EL (cell line): Measurements from ENCODE around the gene APLP1.
"Not testable (repeated sequence)": the region's sequence is repeated elsewhere in the genome, so short reads cannot be mapped to it uniquely, and the experiment has no call there.

Experiments used
- DNase-seq: peaks from one replicate; pipeline ENCODE4 v3.0.0-alpha.2; 2016

The APLP1 gene

DNA sequence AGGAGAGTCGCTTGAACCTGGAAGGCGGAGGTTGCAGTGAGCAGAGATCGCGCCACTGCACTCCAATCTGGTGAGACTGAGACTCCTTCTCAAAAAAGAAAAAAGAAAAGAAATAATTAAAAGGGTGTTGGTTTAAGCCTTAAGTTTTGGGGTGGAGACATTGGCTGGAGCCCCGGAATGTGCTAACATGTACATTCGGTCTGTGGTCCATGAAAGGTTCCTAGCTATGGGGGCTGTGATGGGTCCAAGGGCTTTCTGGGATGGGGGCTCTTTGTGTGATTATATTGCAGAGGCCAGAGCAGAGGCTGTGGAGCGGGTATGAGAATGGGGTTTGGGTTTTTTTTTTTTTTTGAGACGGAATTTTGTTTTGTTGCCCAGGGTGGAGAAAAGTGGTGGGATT, 17.5 kb downstream of the APLP1 start:
- DNase-seq = no peak

DNA sequence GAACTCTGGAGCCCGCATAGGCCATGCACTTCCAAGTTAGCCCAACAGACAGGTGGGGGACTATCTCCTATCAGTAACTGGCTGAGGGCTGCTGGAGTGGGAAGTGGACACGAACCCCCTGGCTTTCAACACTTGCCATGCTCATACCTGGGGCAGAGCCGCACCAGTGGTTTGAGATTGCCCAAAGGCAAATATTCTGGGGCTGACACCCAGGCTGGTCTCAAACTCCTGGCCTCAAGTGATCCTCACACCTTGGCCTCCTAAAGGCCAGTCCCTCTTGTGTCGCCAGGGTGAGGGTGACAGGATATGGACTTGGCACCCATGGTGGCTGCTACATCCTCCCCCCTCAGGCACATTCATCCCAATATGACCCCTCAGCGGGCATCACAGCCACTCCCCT, 18.8 kb downstream of the APLP1 start:
- no peak for DNase-seq

DNA sequence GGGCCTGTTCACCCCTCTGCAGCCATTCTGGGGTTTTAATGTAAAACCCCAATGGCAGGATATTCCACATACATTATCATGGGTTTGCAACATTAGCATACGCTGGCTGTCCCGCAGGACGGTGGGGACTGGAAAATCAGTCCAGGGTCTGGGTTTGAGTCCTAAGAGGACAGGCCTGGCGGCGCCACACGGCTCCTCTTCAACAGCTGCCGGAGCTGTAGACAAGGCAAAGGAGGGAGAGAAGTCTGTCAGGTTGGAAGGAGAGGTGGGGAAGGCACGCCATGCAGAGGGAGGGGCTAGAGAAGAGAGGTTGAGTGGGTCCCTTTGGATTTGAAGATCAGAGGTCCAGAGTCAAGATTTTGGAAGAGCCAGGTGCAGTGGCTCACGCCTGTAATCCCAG, 20.0 kb downstream of the APLP1 start:
- DNase-seq = no peak

GRCh38 chr19:35889370-35890112, 21.2 kb downstream of the APLP1 start:
- no peak for DNase-seq

DNA sequence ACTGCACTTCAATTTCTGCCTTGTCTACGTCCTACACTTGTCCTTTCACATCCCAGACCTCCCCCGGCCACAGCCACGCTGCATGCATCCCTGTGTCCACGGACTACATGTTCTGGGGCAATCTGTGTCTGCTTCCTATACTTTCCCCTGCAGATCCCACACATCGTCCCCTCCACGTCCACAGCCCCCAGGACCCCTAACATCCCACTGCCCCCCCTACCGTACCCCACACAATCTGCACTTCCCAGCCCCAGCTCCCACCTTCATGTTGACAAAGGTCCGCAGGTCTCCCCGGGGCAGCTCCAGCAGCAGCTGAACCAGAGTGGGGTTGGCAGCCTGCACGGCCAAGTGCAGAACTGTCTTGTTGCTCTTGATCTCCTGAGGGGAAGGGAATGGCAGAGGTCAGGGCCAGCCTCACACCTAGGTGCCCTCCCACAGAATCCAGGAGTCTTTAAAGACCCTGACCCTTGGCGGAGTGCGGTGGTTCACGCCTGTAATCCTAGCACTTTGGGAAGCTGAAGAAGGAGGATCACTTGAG, 21.8 kb downstream of the APLP1 start:
- no peak for DNase-seq

GRCh38 chr19:35891819-35892218, 23.4 kb downstream of the APLP1 start:
- not testable (repeated sequence) for DNase-seq

GRCh38 chr19:35894342-35894741, 26.0 kb downstream of the APLP1 start:
- DNase-seq = no peak

- no peak for DNase-seq
Measured at GRCh38 chr19:35895911-35896642, 27.7 kb downstream of the APLP1 start.

DNA sequence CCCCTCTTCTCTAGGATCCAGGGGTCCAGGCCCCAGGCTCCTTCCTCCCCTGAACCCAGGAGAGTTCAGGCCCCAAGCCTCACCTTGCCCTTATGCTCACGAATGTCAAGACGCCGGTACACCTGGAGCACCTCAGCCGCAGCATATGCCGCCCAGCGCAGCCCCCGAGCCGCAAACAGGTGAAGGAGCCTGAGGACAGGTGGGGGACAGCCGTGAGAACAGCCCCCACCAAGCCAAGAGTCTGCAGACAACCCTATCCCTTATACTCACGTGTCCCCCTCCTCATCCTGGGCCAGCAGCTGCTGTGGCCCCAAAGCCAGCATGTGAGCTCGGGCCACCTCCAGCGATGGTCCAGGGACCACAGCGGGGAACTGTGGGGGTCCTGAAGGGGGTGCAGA, 28.3 kb downstream of the APLP1 start:
- DNase-seq = no peak

- DNase-seq = no peak
Measured at GRCh38 chr19:35897706-35898451, 29.5 kb downstream of the APLP1 start.

DNA sequence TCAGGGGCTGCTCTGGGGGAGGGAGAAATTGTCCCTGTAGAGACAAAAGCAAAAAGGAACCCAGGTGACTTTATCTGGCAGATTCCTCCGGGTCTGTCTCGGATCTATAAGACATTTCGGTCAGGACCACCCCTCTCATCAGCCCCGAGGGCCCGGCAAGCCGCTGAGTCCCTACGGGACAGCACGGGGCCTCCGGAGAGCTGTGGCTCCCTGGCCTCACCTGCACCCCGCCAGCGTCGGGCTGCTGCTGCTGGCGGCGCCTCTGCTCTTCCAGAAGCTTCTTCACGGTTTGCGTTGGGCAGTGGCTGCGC, 30.1 kb downstream of the APLP1 start:
- DNase-seq = no peak

DNA sequence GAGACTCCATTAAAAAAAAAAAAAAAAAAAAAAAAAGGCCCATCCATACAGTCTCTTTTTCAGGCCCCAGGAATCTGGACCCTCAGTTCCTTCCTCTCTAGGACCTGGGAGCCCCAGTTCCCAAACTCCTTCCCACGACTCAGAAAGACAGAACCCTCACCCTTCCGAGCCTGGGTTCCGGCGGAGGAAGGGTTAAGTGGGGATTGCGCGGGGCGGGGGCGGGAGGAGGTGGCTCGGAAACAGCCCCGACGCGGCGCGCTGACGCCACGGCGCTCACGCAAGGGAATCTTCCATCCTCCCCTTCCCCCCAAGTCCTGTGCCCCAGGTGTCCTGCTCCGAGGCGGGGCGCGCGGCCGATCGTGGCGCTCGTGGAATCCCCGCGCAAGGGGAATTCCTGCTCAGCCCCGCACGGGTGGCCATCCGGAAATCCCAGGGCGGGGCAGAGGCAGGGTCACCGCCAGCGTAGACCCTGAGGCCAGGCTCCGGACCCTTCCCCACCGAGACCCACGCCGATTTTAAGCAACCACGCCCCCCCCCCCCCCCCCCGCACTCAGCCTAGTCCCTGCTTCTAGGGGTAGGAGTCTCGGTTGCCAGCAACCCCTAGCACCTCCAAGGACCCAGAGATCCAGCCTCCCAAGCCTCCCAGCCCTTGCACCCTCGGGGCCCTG, 31.3 kb downstream of the APLP1 start:
- peak; percentile 83 for DNase-seq

GRCh38 chr19:35901055-35901644, 32.8 kb downstream of the APLP1 start:
- peak; percentile 83 for DNase-seq

GRCh38 chr19:35901854-35902661, 33.7 kb downstream of the APLP1 start, which contains the start of gene HCST:
Gene HCST, plus strand, starts transcription at chr19:35902529. Its CDS starts 65 bp downstream, at chr19:35902594.
- peak; percentile 59 for DNase-seq

- no peak for DNase-seq
Measured at GRCh38 chr19:35902870-35903475, 34.6 kb downstream of the APLP1 start.

- peak; percentile 88 for DNase-seq
Measured at GRCh38 chr19:35903550-35904179, 35.3 kb downstream of the APLP1 start.

GRCh38 chr19:35904311-35905068, 36.1 kb downstream of the APLP1 start:
- DNase-seq = no peak

DNA sequence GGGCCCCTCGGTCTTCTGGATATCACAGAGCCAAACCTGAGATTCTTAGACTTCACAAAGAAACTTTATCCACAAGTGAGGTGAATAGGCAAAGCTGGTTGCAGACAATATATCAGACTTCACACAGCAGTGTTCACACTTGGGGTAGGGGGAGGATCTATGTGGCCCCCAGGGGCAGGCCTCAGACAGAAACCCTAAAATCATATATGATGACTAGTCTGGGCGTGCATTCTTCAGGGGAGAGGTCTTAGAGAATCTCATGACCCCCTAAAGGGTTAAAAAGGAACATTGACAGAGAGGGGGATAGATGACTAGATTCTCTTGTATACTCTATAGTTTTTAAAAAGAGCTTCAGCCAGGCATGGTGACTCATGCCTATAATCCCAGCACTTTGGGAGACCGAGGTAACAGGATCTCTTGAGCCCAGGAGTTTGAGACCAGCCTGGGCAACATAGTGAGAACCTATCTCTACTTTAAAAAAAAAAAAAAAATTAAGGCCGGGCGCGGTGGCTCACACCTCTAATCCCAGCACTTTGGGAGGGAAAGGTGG, 36.9 kb downstream of the APLP1 start:
- peak; percentile 21 for DNase-seq

- DNase-seq = no peak
Measured at GRCh38 chr19:35907377-35907745, 39.0 kb downstream of the APLP1 start.

DNA sequence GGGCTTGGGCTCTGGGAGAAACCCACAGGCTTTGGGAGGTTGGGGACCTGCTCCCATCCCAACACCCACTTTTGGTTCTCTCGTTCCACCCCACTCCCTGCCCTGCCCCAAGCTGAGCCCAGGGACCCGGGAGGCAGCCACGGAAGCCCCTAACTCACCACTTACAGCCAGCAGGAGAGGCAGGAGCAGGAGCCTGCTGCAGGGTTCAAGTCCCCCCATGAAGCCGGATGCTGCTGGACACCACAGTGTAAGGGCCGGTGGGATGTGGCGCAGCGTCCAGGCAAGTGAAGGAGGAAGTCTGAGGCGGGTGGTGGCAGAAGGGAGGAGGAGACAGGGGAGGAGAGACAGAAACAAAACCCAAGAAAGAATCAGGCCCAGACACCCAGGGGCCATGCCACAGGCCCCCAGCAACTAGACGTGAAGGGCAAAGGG, 39.7 kb downstream of the APLP1 start, which contains the start of gene TYROBP:
Gene TYROBP, minus strand, starts transcription at position 286 of the 432 bp plus-strand sequence. Its CDS starts 67 bp downstream, at position 219.
- no peak for DNase-seq
